Spinal cord (tissue), 10 donors: Measurements from ENCODE around the gene PICALM. TPM values are rescaled to one million over a fixed set of nuclear protein-coding genes. Genes with fewer than 3 reads are reported as not detected.

Experiments
- DNase-seq, 6 donors: peaks; one replicate each; pipeline versions ENCODE4 v3.0.0 to v3.0.0-alpha.2; 2013 to 2015; ENCODE audit warnings: low spot score in 6 of 6, low read depth in 4 of 6
- H3K27ac ChIP-seq: one replicate; pipeline ENCODE4 v1.5.1; 2013; ENCODE audit warnings: low read depth, low read length, control low read depth
- H3K27me3 ChIP-seq: one replicate; pipeline ENCODE4 v1.6.1; 2013; ENCODE audit warnings: low read length; ENCODE audit not compliant: control insufficient read depth, insufficient read depth
- H3K36me3 ChIP-seq: one replicate; pipeline ENCODE4 v1.6.1; 2013; ENCODE audit warnings: low read length; ENCODE audit not compliant: control insufficient read depth, insufficient read depth
- H3K4me1 ChIP-seq: one replicate; pipeline ENCODE4 v1.6.1; 2013; ENCODE audit warnings: low read length; ENCODE audit not compliant: control insufficient read depth, insufficient read depth
- H3K4me3 ChIP-seq: one replicate; pipeline ENCODE4 v1.5.1; 2013; ENCODE audit warnings: low read depth, low read length, control low read depth
- H3K9me3 ChIP-seq: one replicate; pipeline ENCODE4 v1.6.1; 2013; ENCODE audit warnings: low read length; ENCODE audit not compliant: control insufficient read depth, insufficient read depth
- whole genome bisulfite sequencing: methylation state at CpG from one replicate; pipeline ENCODE4 v1.1.5; 2013; ENCODE audit warnings: missing lambda C conversion rate; ENCODE audit not compliant: insufficient coverage; 5-methylcytosine and 5-hydroxymethylcytosine counted together
- polyA plus RNA-seq, 2 donors: library from polyadenylated mRNA; unstranded; fragments of 120-200 nt; gene quantifications; one replicate each; pipeline ENCODE4 v1.2.1, GENCODE V29; 2013; ENCODE audit not compliant: insufficient read length in 2 of 2
- total RNA-seq, 2 donors: library from RNA; depleted of rRNA in 1 of 2; stranded (reverse); fragments of 120-200 nt in 1 of 2; fragments of >200 nt in 1 of 2; gene quantifications; one replicate each; pipeline versions ENCODE4 v1.2.3 to v1.2.4, GENCODE V29; 2013 to 2014
- donor health status: healthy.

The PICALM gene
- total and polyA plus RNA-seq, 4 donors: 147 to 512 (median 183) TPM

DNA sequence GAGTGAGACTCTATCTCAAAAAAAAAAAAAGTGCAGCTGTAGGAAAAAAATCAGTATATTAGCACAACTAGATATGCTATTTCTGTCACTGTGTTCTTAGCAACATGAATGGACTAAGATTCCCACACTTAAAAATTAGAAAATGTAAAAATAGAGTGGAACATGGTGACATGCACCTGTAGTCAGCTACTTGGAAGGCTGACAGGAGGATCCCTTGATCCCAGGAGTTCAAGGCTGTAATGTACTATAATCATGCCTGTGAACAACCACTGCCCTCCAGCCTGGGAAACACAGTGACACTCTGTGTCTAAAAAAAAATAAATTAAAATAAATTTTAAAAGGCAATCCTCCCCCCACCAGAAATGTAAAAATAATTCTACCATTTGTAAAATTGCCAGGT is 29.8 kb downstream of the PICALM start:
- Histone ChIP-seq H3K4me3 (no peak overlapping the region), H3K4me1 (no peaks in the 10 kb centered on the region), H3K27ac (no peak overlapping the region), H3K27me3 (no peaks in the 10 kb centered on the region), H3K9me3 (no peaks in the 10 kb centered on the region), H3K36me3 (no peaks in the 10 kb centered on the region)
- DNase-seq: no peak

DNA sequence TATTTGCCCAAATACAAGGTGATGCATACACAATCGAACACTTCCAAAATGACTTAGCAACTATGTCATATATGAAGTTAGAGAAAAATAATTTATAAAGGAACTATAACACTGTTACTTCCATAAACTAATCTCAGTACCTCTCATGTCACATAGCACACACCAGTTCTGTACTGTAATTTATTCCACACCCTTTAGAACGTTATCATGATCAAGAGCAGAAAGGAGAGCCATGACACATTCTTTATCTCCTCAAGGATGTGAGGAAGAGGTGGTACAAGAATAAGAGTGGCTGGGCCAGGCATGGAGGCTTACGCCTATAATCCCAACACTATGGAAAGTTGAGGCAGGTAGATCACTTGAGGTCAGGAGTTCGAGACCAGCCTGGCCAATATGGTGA is 31.1 kb downstream of the PICALM start:
- no peak for DNase-seq
- no peaks in the 10 kb centered on the region for H3K36me3 ChIP-seq
- no peaks in the 10 kb centered on the region for H3K27me3 ChIP-seq
- H3K4me3 ChIP-seq: no peak overlapping the region
- H3K9me3 ChIP-seq: no peaks in the 10 kb centered on the region
- no CpG with 5 or more reads among the region's 4 CpGs for WGBS
- no peak overlapping the region for H3K27ac ChIP-seq
- H3K4me1 ChIP-seq: no peaks in the 10 kb centered on the region

DNA sequence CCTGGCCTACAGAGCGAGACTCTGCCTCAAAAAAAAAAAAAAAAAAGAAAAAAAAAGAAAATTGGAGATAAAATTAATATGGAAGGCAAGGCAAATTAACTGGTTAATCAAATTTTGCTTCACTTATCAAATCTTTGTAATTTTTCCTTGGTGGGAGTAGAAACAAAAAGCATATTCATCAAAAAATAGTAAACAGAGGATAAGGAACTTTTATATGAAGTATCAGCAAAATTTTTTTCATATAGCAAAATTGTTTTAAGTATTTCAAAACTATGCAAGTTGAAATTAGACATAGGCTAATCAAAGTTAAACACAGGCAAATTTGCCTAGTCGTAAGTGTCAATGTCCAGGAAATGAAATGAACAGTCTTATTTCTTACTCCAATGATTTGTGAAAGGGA is 33.0 kb downstream of the PICALM start:
- no CpG with 5 or more reads among the region's 2 CpGs for WGBS
- no peak for DNase-seq
- Histone ChIP-seq H3K4me3 (no peak overlapping the region), H3K9me3 (no peaks in the 10 kb centered on the region), H3K27me3 (no peaks in the 10 kb centered on the region), H3K4me1 (no peaks in the 10 kb centered on the region), H3K36me3 (peaks cover under 1% of the 10 kb centered on the region), H3K27ac (no peak overlapping the region)

DNA sequence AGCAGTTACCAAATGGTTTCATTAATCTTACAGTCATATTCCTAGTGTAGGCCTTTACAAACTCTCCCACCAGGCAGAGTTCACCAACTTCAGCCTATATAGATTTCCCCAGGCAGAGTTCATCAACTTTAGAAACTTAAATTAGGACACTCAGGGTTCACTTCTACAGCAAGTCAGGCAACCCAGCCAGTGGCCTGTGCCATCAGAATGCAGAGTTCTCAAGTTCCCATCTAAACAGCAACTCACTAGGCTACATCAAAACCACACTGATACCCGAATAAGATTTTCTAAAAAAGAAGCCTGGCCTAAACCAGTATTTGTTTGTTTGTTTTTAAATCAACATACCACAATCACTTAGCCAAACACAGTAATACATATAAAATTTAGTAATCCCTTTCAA is 33.7 kb downstream of the PICALM start:
- no peaks in the 10 kb centered on the region for H3K4me1 ChIP-seq
- DNase-seq: no peak
- H3K27ac ChIP-seq: no peak overlapping the region
- H3K27me3 ChIP-seq: no peaks in the 10 kb centered on the region
- H3K36me3 ChIP-seq: peaks cover 5% of the 10 kb centered on the region
- no peaks in the 10 kb centered on the region for H3K9me3 ChIP-seq
- H3K4me3 ChIP-seq: no peak overlapping the region
- WGBS: no CpG with 5 or more reads among the region's 1 CpG

DNA sequence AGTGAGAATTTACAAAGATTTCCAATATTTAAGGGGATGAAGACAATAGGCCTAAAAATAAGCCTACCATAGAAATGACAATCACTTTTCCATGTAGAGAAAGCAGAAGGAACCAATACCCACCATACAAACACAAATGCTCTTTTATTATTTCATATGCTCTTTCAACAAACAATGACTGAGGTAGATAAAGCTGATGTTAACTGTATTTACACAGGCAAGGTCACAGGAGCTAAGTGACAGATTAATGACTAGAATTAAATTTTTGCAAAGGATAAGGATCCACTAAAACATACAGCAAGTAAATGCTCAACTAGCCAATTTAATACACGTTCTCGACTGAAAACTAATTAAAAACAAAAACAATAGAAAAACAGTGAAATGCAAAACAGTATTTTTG is 34.2 kb downstream of the PICALM start:
- no CpG with 5 or more reads among the region's 2 CpGs for WGBS
- Histone ChIP-seq H3K27me3 (no peaks in the 10 kb centered on the region), H3K36me3 (peaks cover 5% of the 10 kb centered on the region), H3K4me1 (no peaks in the 10 kb centered on the region), H3K27ac (no peak overlapping the region), H3K4me3 (no peak overlapping the region), H3K9me3 (no peaks in the 10 kb centered on the region)
- DNase-seq: no peak

DNA sequence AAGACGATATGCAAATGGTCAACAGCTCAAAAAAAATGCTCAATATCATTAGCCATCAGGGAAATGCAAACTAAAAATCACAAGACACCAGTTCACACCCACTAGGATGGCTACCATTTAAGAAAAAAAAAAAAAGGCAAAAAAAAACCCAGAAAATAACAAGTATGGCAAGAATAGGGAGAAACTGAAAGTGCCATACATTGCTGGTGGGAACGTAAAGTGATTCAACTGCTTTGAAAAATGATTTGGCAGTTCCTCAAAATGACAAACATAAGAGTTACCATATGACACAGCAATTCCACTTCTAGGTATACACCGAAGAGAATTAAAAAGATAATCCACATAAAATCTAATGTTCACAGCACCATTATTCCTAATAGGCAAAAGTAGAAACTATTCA is 47.5 kb downstream of the PICALM start:
- Histone ChIP-seq H3K27me3 (no peaks in the 10 kb centered on the region), H3K36me3 (peaks cover 9% of the 10 kb centered on the region), H3K4me3 (no peak overlapping the region), H3K4me1 (no peaks in the 10 kb centered on the region), H3K9me3 (peaks cover 1% of the 10 kb centered on the region), H3K27ac (no peak overlapping the region)
- WGBS: no CpG with 5 or more reads among the region's 3 CpGs
- DNase-seq: no peak

DNA sequence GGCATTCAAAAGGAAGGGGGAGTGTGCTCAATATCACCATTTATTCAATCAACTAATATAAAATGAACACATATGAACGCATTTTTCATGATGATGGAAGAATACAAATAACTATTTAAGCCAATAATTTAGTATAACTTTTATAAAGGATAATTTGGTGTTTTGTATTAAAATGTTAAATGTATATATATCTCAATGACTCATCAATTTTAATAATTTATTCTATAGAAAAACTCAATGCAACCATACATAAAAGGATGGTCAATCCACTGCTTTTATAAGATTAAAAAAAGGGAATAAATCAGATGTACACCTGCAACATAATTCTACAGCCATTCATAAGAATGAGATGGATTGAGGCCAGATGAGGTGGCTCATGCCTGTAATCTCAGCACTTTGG is 50.6 kb downstream of the PICALM start:
- peaks cover 5% of the 10 kb centered on the region for H3K36me3 ChIP-seq
- no peak for DNase-seq
- no peaks in the 10 kb centered on the region for H3K27me3 ChIP-seq
- no peak overlapping the region for H3K27ac ChIP-seq
- H3K4me3 ChIP-seq: no peak overlapping the region
- H3K4me1 ChIP-seq: no peaks in the 10 kb centered on the region
- WGBS: no CpG with 5 or more reads among the region's 1 CpG
- H3K9me3 ChIP-seq: peaks cover 1% of the 10 kb centered on the region

DNA sequence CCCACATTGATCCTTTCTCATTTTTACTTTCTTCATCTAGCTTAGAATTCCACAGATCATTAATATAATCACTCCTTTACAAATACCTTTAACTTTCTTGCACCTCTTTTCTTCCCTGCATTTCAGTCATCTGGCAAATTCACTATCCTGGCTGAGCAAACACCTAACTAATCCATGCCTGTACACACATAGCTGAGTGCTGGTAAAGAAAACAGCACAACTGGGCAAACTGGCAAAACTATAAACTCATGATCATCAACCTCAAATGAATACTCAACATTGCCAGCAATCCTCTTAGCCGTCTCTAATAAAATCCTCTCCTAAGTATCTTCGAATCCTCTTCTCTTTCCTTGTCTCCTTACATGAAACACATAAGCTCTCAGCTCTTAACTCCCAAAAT is 52.4 kb downstream of the PICALM start:
- Histone ChIP-seq H3K4me1 (no peaks in the 10 kb centered on the region), H3K27ac (no peak overlapping the region), H3K4me3 (no peak overlapping the region), H3K27me3 (no peaks in the 10 kb centered on the region), H3K9me3 (peaks cover 1% of the 10 kb centered on the region), H3K36me3 (peaks cover 9% of the 10 kb centered on the region)
- DNase-seq: no peak
- 100% methylated on average over 1 of the region's 2 CpGs for WGBS

DNA sequence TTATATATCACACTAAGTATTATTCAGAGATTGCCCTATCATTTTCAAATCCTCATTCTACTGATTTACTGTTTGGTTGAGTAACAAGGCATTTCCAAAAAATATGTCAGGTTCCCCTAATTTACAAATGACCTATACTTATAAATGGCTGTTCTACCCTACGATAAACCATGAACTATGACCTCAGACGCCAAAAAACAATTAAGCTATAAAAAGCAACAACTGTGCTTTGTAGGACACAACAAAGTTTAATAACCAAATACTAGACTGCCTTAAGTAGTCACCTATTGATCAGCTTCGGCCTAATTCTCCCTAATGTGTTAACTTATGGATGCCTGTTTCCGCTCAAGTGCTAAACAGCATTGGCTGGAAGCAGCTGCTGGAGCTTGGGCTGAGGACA is 53.2 kb downstream of the PICALM start:
- H3K9me3 ChIP-seq: peaks cover 1% of the 10 kb centered on the region
- H3K4me1 ChIP-seq: no peaks in the 10 kb centered on the region
- H3K27ac ChIP-seq: no peak overlapping the region
- WGBS: 91% methylated on average over 4 of the region's 4 CpGs
- H3K4me3 ChIP-seq: no peak overlapping the region
- no peak for DNase-seq
- H3K27me3 ChIP-seq: no peaks in the 10 kb centered on the region
- peaks cover 7% of the 10 kb centered on the region for H3K36me3 ChIP-seq

DNA sequence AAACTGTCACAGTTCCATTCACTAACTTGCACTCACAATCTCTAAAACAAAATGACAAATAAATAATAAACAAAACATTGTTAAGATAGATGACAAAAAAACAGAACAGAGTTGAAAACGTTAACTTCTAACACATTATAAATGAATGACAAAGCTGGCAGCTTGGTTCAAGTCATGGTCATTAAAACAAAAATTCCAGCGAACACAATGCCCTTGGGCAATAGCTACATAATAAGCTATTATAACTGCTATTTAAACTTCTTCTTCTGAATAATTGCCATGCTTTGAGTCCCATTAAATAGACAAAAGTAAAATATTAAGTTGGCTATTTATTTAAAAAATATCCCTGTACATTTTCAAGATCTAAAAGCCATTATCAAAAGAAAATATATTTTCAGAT is 54.7 kb downstream of the PICALM start:
- H3K4me1 ChIP-seq: no peaks in the 10 kb centered on the region
- H3K27ac ChIP-seq: no peak overlapping the region
- peaks cover 11% of the 10 kb centered on the region for H3K36me3 ChIP-seq
- H3K9me3 ChIP-seq: no peaks in the 10 kb centered on the region
- no peaks in the 10 kb centered on the region for H3K27me3 ChIP-seq
- no peak overlapping the region for H3K4me3 ChIP-seq
- peak in 1 of 6 donors; percentile 5 for DNase-seq
- no CpG with 5 or more reads among the region's 2 CpGs for WGBS
